Measurements from ENCODE around the gene GPR89B.
"Not testable (repeated sequence)": the region's sequence is repeated elsewhere in the genome, so short reads cannot be mapped to it uniquely, and the experiment has no call there.

The GPR89B gene

GRCh38 chr1:148032690-148033089 is 104.5 kb downstream of the GPR89B start:
- DNase-seq = not testable (repeated sequence)

- DNase-seq = not testable (repeated sequence)
Observed at GRCh38 chr1:148033147-148033546, 104.9 kb downstream of the GPR89B start.

- DNase-seq = not testable (repeated sequence)
Observed at GRCh38 chr1:148037850-148038461, 109.7 kb downstream of the GPR89B start.

GRCh38 chr1:148038462-148039333 is 110.5 kb downstream of the GPR89B start:
- peak; percentile 77 to 95 (median 86) for DNase-seq

Measured in suppressor macrophage (primary cell).